ENCODE results near the gene MUTYH. TPM values are rescaled to one million over a fixed set of nuclear protein-coding genes. Genes with fewer than 3 reads are reported as not detected.

MUTYH gene
- total and polyA plus RNA-seq, 9 of the 15 experiments (the other 6 are each of a cell fraction or from before 2014, with no cell fraction given) = 3.4 to 53.5 (median 29.0) TPM

DNA sequence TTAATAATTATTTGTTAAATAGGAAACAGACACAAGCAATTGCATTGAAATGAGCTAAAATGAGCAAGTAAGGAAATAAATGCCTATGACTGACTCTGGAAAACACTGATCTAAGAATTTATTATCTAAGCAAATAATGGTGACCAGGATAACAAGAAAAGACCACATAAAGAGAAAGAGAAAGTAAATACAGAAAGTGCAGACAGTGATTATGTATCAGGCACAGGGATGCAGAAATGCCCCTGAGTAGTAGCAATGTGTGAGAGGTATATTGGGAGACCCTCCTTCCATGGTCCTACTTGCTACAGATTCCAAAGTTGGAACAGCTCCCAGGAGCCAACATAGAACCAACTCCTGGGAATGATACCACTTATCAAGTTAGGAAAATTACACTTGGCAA is 33.3 kb upstream of the MUTYH start:
- CTCF ChIA-PET (ENCODE audit: low intra/inter-chr PET ratio) = no interaction called here
- Histone ChIP-seq H3K9me1 (ENCODE audit: control insufficient read depth, insufficient read depth, low read length) (no peaks in the 10 kb centered on the region), H3K79me2 (ENCODE audit: control insufficient read depth, insufficient read depth, low read length) (no peaks in the 10 kb centered on the region), H4K20me1 (replicated peaks; ENCODE audit: control insufficient read depth, insufficient read depth, low read length) (no peaks in the 10 kb centered on the region), H3K27ac (ENCODE audit: extremely low read depth, low read depth, low read length) (no peak overlapping the region), H3K9me3 (replicated peaks; ENCODE audit: control insufficient read depth, insufficient read depth, low read depth, low read length) (no peaks in the 10 kb centered on the region), H3K9ac (ENCODE audit: insufficient read depth in 1 of 2, low read depth in 2 of 2, low read length in 2 of 2) (no peak overlapping the region), H3K4me1 (replicated peaks in 1 of 2; ENCODE audit: control insufficient read depth in 2 of 2, insufficient read depth in 2 of 2, low read length in 2 of 2) (0 out of 5 replicates have a peak, but pooled peaks cover 0 to 4% of the 10 kb centered on the region in 2 experiments), H3K27me3 (ENCODE audit: control insufficient read depth in 2 of 2, insufficient read depth in 2 of 2, low read length in 2 of 2) (no peaks in the 10 kb centered on the region), H3K36me3 (ENCODE audit: control insufficient read depth, insufficient read depth, low read length) (no peaks in the 10 kb centered on the region), H3K4me3 (no peak overlapping the region), H3K4me2 (ENCODE audit: insufficient read depth, low read length) (no peak overlapping the region), H2AFZ (ENCODE audit: low read depth, low read length) (no peak overlapping the region)
- DNase-seq (ENCODE audit: extremely low read depth in 1 of 4, low spot score in 3 of 4) (no peak), ATAC-seq (no peak), FAIRE-seq (no peak)
- POLR2A ChIA-PET = interaction anchor here (0.8 to 1.6 kb wide), 3 partner anchors 11 to 27 kb away, joined by 3 to 6 read pairs (median 5); no protein-coding TSS in a partner anchor
- BruUV-seq (replicated peaks) = no TSS peak
- TF ChIP-seq HLTF (IDR thresholded peaks at IDR 0.05) (no peak), ZNF518B (CRISPR knock-in tag; IDR thresholded peaks at IDR 0.05) (no peak), RBM22 (IDR thresholded peaks at IDR 0.05; ENCODE audit: low read depth, low read length, poor library complexity, severe bottlenecking) (no peak), PTBP1 (IDR thresholded peaks at IDR 0.05; ENCODE audit: low read depth, low read length) (no peak), NEUROD1 (IDR thresholded peaks at IDR 0.05; ENCODE audit: borderline replicate concordance, low read depth, low read length, partially characterized antibody) (no peak), IRF1 (CRISPR knock-in tag; IDR thresholded peaks at IDR 0.05; ENCODE audit: borderline replicate concordance) (no peak), TBP (optimal IDR thresholded peaks at IDR 0.05; ENCODE audit: low read depth, low read length) (no peak), HSF4 (CRISPR knock-in tag; IDR thresholded peaks at IDR 0.05; ENCODE audit: borderline replicate concordance) (no peak)
- TF ChIP-seq, protein P1, sequence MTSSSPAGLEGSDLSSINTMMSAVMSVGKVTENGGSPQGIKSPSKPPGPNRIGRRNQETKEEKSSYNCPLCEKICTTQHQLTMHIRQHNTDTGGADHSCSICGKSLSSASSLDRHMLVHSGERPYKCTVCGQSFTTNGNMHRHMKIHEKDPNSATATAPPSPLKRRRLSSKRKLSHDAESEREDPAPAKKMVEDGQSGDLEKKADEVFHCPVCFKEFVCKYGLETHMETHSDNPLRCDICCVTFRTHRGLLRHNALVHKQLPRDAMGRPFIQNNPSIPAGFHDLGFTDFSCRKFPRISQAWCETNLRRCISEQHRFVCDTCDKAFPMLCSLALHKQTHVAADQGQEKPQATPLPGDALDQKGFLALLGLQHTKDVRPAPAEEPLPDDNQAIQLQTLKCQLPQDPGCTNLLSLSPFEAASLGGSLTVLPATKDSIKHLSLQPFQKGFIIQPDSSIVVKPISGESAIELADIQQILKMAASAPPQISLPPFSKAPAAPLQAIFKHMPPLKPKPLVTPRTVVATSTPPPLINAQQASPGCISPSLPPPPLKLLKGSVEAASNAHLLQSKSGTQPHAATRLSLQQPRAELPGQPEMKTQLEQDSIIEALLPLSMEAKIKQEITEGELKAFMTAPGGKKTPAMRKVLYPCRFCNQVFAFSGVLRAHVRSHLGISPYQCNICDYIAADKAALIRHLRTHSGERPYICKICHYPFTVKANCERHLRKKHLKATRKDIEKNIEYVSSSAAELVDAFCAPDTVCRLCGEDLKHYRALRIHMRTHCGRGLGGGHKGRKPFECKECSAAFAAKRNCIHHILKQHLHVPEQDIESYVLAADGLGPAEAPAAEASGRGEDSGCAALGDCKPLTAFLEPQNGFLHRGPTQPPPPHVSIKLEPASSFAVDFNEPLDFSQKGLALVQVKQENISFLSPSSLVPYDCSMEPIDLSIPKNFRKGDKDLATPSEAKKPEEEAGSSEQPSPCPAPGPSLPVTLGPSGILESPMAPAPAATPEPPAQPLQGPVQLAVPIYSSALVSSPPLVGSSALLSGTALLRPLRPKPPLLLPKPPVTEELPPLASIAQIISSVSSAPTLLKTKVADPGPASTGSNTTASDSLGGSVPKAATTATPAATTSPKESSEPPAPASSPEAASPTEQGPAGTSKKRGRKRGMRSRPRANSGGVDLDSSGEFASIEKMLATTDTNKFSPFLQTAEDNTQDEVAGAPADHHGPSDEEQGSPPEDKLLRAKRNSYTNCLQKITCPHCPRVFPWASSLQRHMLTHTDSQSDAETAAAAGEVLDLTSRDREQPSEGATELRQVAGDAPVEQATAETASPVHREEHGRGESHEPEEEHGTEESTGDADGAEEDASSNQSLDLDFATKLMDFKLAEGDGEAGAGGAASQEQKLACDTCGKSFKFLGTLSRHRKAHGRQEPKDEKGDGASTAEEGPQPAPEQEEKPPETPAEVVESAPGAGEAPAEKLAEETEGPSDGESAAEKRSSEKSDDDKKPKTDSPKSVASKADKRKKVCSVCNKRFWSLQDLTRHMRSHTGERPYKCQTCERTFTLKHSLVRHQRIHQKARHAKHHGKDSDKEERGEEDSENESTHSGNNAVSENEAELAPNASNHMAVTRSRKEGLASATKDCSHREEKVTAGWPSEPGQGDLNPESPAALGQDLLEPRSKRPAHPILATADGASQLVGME (CRISPR knock-in tag; IDR thresholded peaks at IDR 0.05) = no peak
- intact Hi-C loops (cut with micrococcal nuclease) (no loop called here), in situ Hi-C loops (cut with MboI) (no loop called here)

Data from K562 (cell line).